ENCODE measurements around the gene PBRM1.

GRCh38 chr3:52495777-52496602 is 189.7 kb downstream of the PBRM1 start:
- TF ChIP-seq CTCF (conservative IDR thresholded peaks at IDR 0.05; ENCODE audit: low read length) (no peak), EZH2phosphoT487 (IDR thresholded peaks at IDR 0.05; ENCODE audit: borderline replicate concordance, low read depth, low read length) (no peak)
